Stimulated activated CD8-positive, alpha-beta memory T cell treated with anti-CD3 and anti-CD28 coated beads, Interleukin-12 subunit alpha, Interleukin-12 subunit beta, amount 100 ng/mL, for 4 hours (primary cell): ENCODE measurements around the gene AFAP1L2.

Source experiments
- DNase-seq: peaks from one replicate; pipeline ENCODE4 v3.0.0-alpha.2; 2020; ENCODE audit warnings: low read depth

The AFAP1L2 gene

DNA sequence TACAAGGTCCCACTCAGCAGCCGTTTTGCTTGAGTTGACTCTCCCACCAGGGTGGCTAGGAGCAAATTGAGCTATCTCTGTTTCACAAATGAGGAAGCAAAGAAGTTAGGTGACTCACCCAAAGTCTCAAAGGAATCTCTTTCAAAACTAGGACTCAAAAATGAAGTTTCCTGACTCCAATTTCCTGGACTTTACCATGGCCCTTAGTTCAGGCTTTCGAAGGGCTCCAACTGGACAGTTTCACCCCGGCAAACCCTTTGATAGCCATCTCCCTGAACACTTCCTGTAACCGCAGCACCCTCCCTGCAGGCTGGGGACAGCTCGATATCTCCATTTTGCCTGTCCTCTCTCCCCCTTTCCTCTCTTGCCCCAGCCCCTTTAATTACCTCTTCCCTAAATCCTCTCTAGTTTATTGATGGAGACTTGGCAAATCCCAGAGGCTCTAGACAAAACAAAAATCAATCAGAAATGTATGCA, 4.7 kb upstream of the AFAP1L2 start:
- no peak for DNase-seq

- DNase-seq, result no peak
These were observed 4.0 kb upstream of the AFAP1L2 start for GRCh38 chr10:114408112-114408967.

DNA sequence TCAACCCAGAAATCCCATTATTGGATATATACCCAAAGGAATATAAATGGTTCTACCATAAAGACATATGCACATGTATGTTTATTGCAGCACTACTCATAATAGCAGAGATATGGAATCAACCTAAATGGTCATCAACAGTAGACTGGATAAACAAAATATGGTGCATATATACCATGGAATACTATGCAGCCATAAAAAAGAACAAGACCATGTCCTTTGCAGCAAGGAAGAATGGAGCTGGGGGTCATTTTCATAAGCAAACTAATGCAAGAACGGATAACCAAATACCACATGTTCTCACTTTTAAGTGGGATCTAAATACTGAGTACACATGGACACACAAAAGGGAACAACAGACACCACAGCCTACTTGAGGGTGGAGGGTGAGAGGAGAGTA, 2.2 kb upstream of the AFAP1L2 start:
- no peak for DNase-seq

- DNase-seq, result no peak
These were observed 679 bp upstream of the AFAP1L2 start for GRCh38 chr10:114405011-114405350.

GRCh38 chr10:114403541-114404161, 651 bp downstream of the AFAP1L2 start:
- no peak for DNase-seq

DNA sequence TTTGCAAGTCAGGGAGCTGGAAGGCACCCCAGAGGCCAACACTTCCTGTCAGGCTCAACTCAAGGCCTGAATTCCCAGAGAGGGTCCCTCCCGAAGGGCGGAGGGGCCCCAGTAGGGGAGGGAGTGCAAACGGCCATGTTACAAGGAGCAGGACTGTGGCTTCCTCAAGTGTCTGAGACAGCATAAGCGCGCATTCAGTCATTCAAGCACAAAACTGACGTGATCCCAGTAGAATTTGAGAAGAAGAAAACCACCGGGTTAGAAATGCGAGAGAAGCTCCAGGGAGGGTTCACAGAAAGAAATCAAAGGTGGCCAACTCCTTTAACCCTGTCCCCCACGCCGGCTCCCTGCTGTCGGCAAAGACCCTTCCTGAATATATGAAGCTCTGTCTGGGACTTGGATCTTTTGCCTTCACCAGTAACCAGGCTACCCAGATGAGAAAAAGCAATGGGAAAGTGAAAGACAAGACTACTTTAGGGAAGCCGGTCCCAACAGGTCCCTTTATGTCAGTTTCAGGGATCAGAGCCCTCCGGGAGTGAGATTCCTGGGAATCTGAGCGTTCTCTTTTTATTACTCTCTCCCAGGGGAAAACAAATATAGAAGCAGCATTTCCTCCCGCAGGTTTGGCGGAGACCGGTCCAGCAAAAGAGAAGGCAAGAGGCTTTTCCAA, 1.3 kb downstream of the AFAP1L2 start:
- no peak for DNase-seq

DNA sequence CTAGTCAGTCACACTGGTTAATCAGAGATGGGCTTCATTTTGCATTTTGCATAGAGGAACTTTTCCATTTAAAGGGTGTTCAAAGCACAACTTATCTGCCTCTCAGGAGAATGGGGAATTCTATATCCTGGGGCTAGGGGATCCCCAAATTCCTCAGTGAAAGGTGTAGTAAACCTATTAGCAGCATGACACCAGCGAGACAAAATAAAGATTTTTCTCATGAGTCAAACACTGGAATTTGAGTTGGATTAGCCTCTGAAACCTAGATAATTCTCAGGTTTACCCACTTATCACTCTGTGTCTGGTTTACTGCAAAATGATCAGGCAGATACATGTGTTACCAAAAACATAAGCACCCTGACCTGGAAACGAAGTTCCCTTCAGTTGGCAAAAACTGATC, 2.1 kb downstream of the AFAP1L2 start:
- no peak for DNase-seq

GRCh38 chr10:114401195-114401791, 3.0 kb downstream of the AFAP1L2 start:
- no peak for DNase-seq

GRCh38 chr10:114400091-114400490, 4.2 kb downstream of the AFAP1L2 start:
- no peak for DNase-seq

DNA sequence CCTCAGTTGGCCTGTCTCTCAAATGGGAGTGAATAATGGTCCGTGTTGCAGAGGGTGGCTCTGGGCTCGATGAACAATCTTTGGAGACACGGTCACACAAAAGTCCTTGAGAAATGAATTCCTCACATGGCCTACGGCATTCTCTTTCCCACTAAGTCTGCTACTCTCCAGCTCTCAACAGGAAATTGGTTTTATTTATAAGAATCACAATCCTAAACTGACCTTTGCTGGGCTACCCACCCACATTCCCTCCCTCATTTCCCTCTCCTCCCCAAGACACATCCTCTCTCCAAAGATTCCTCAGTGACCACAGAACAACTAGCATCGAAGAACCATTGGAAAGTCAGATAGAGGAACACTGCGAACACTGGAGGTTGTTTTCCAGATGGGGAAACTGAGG, 4.7 kb downstream of the AFAP1L2 start:
- DNase-seq, result no peak

- no peak for DNase-seq
These were observed 5.5 kb downstream of the AFAP1L2 start for GRCh38 chr10:114398587-114399331.

- no peak for DNase-seq
These were observed 6.6 kb downstream of the AFAP1L2 start for GRCh38 chr10:114397651-114398145.

- no peak for DNase-seq
These were observed 7.8 kb downstream of the AFAP1L2 start for GRCh38 chr10:114396464-114396863.

- DNase-seq, result no peak
These were observed 8.8 kb downstream of the AFAP1L2 start for GRCh38 chr10:114395366-114396022.

GRCh38 chr10:114394531-114394930, 9.8 kb downstream of the AFAP1L2 start:
- no peak for DNase-seq

- no peak for DNase-seq
These were observed 10.4 kb downstream of the AFAP1L2 start for GRCh38 chr10:114393886-114394285.

DNA sequence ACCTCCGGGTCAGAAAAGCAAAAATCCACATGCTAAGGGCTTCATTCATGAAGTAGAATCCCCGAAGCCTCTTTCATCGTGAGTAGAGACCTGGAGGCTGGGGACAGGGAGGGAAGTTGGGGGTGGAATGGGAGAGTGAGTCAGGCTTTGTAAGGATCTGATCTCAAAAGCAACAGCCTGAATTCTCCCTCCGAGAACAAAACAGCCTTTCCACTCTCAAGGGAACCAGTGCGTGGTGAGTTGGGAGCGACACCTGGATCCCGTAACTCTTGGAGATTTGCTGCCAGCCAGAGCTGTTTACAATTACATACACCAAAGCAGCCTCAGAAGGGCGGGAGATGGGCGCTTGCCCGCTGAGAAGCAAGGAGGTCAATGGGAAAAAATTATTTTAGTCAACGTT, 10.8 kb downstream of the AFAP1L2 start:
- no peak for DNase-seq

GRCh38 chr10:114392112-114392835, 12.0 kb downstream of the AFAP1L2 start:
- DNase-seq, result no peak

DNA sequence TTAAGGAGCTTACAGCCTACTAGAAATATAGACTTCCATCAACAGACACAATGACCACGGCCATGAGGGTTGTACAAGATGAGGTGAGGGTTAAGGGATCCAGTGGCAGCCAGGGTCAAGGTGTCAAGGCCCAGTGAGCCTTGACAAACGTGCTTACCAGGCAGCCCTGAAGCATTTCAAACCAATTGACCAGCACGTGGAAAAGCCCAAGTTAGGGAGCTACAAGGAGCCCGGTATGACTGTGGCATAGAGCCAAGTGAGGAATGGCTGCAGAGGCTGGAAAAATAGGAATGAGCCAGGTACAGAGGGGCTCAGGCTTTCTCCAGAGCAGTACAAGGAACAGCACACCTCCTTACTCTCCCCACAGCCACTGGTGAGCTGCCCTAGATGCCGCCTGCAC, 12.7 kb downstream of the AFAP1L2 start:
- DNase-seq, result no peak

GRCh38 chr10:114389426-114389825, 14.9 kb downstream of the AFAP1L2 start:
- no peak for DNase-seq

DNA sequence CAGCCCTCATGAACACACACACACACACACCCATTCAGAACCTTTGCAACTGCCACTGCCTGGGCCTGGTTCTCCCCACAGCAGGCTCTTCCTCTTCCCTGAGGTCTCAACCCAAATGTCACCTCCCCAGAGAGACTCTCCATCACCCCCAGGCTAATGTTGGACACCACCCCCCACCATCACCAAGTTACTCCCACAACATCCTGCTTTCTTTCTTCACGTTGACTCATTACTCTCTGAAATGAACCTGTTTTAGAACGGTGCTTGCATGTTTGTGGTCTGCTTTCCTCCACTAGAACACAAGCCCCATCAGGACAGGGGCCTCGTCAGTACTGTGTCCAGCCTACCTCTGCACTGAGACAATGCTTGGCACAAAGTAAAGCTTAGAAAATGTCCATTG, 16.0 kb downstream of the AFAP1L2 start:
- no peak for DNase-seq
